Cerebellar cortex (tissue), 1 donor: ENCODE data around the gene FOXB1.

Source experiments
- DNase-seq: peaks from one replicate; pipeline ENCODE4 v3.0.0-alpha.2; 2015; ENCODE audit warnings: low spot score

Gene FOXB1

DNA sequence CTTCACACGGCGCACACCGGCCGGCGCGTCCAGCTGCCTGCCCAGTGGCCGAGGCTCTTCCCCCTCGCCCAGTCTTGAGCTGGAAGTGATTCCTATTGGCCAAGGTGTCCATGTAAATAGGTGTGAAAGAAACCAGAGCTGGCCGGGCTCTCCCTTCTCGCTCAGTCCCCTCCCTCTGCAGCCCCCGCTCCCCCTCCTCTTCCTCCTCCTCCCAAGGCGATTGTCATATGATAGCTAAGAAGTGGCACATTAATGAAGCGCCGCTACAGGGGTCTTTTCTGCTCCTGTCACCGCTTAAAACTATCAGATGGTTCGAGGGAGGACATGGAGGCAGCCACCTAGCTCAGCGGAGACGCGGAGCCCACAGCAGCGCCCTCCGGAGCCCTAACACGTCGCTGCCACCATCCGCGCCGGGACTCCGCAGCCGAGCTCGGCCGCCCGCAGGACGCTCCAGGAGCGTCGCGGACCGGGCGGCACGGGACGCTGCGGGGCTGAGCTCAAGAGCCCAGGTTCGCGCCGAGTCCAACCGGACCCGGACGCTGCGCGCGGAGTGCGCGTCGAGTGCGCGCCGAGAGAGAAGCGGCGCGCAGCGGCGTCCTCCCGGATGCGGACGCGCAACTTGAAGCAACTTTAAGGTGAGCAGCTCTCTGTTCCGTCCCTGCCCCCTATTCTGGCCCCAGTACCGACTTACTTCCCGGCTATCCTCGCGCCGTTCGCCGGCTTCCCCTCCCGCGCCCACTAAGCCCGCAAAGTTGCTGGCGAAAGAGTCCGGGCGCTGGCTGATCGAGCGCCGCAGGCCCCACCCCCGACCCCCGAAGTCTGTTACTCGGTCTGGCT is at the start of gene FOXB1:
Gene FOXB1 (plus strand): TSS at position 303 of the 837 bp plus-strand sequence. CDS start 653 bp downstream, outside the sequence.
- DNase-seq = no peak

DNA sequence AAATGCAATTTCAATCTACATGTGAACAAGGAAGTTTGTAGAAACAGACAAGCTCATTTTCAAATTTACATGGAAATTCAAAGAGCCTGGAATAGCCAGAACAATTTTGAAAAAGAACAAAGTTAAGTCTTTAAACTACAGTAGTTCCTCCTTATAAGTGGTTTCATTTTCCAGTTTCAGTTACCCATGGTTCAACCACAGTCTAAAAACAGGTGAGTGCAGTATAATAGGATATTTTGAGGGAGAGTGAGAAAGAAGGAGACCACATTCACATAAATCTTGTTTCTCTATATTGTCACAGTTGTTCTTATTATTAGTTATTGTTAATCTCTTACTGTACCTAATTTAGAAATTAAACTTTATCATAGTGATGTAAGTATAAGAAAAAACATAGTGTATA is 45.8 kb upstream of the FOXB1 start:
- no peak for DNase-seq

DNA sequence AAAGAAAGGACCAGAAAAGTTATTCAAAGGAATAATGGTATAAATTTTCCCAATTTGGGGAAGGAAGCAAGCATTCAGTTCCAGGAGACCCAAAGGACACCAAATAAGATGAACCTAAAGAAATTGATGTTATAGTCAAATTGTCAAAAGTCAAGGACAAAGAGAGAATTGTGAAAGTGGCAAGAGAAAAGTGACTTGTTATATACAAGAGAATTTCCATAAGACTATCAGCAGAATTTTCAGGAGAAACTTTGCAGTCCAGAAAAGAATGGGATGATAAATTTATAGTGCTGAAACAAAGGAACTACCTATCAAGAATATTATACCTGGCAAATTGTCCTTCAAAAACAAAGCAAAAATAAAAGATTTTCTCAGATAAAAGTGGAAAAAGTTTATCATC is 43.8 kb upstream of the FOXB1 start:
- no peak for DNase-seq

- no peak for DNase-seq
Observed at GRCh38 chr15:59963322-59963721, 40.8 kb upstream of the FOXB1 start.

DNA sequence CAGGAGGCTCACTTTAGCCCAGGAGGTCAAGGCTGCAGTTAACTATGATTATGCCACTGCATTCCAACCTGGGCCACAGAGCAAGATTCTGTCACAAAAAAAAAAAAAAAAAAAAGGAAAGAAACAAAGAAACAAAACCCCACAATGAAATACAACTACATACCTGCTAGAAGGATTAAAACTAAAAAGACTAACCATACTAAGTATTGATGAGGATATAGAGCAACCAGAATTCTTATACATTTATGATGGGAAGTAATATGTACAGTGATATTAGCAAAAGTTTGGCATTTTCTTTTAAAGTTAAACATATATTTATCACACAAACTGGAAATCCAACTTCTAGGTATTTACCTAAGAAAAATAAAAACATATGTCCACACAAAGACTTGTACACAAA is 40.2 kb upstream of the FOXB1 start:
- DNase-seq = no peak

- DNase-seq = no peak
Observed at GRCh38 chr15:59965741-59966140, 38.4 kb upstream of the FOXB1 start.

- no peak for DNase-seq
Observed at GRCh38 chr15:59966262-59966661, 37.8 kb upstream of the FOXB1 start.

DNA sequence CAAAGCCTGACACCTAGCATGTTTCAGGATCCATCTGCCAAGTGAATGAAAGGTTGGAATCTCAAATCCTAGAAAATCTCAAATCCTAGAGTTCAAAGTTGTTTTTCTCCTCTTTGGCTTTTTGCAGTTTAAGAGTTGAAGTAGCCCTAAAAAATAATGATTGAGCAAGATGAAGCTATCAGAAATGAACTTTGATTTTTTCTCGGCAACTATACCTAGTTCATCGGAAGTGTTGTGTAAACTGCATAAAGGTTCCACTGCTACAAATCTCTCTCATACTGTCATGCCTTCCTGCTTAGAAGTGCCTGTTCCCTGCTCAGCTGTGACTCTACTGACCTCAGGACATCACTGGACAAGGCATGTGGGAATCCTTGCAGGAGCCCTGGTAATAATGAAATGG is 35.8 kb upstream of the FOXB1 start:
- DNase-seq = no peak

GRCh38 chr15:59972241-59972640 is 31.9 kb upstream of the FOXB1 start:
- DNase-seq = no peak

GRCh38 chr15:59976480-59977271 is 27.4 kb upstream of the FOXB1 start:
- DNase-seq = no peak

DNA sequence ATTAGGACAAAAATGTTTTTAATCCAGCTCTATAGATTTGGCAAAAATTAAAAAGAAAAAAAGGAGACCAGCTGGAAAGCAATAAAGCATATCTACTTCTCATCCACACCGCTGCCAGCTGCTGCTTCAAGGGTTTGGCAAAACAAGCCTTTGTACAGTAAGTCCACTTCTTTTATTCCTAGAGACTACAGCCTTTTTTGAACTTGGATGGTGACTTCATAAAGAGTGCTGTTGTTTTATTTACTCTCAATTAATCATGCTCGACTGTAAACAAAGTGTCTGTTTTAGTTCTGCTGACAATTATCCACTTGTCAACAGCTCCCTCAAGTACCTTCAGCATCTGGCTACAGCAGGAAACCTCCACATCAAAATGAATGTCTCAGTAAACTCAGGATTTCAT is 12.3 kb upstream of the FOXB1 start:
- DNase-seq = no peak

- DNase-seq = no peak
Observed at GRCh38 chr15:59993041-59993750, 10.9 kb upstream of the FOXB1 start.

- no peak for DNase-seq
Observed at GRCh38 chr15:59993950-59994401, 10.1 kb upstream of the FOXB1 start.

DNA sequence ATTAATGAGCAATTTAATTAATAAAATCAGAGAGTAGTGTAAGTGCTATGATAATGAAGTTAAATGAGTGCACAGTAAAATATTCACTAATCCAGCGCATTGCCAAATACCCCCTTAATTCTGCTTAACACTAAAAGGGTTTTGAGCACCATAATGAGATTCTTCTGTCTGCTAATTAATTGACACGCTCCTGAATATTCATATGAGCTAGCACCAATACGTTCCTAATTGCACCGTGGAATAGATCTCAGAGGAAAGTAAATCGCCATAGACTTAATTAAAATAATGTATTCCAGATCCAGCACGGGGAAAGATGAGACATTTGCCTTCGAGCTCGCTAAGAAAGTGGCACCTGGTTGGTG is 9.6 kb upstream of the FOXB1 start:
- DNase-seq = no peak

- no peak for DNase-seq
Observed at GRCh38 chr15:59994888-59995557, 9.1 kb upstream of the FOXB1 start.

GRCh38 chr15:59995568-59996297 is 8.4 kb upstream of the FOXB1 start:
- DNase-seq = no peak

GRCh38 chr15:59996298-59997041 is 7.6 kb upstream of the FOXB1 start:
- no peak for DNase-seq

- no peak for DNase-seq
Observed at GRCh38 chr15:59997070-59997701, 6.9 kb upstream of the FOXB1 start.

DNA sequence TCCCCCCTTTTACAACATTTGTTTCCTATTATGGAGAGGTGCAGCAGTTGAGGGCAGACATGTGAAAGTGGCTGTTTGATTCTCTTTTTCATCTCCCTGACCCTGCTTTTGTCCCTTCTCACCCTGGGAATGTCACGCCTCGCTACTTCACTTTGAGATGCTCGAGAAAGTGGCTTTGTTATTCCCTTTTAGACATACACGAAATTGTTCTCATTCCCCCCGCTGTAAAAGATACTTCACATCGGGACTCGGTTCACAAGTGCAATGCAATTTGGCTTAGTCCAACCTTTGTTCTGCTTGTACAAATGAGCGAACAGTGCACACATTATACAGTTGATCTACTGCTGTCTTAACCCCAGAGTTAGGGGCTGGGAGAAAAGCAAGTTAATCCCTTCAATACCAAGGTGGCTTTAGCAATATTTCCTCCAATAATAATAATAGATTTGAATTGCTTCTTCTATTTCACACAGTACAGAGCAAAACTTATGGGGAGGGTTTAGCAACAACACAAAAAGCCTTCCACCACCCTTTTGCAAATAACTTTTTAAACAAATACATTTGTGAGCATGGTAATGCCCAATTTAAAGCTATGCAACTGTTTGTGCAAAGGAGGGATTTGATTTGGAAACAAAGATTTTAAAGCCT is 5.7 kb upstream of the FOXB1 start:
- DNase-seq = no peak
